Fibroblast of villous mesenchyme (primary cell): ENCODE data around the gene KCNK18. TPM values are rescaled to one million over a fixed set of nuclear protein-coding genes. Genes with fewer than 3 reads are reported as not detected.

ENCODE experiments used
- DNase-seq: peaks from one replicate; pipeline ENCODE4 v3.0.0-alpha.2; 2010; ENCODE audit warnings: low read depth
- H3K4me3 ChIP-seq: 2 replicates; pipeline ENCODE4 v1.5.1; 2011; ENCODE audit warnings: low read depth, mild to moderate bottlenecking, low read length
- CTCF ChIP-seq: IDR thresholded peaks from 2 replicates; pipeline ENCODE4 v1.5.1; 2012; ENCODE audit warnings: low read depth, mild to moderate bottlenecking, low read length; ENCODE audit not compliant: insufficient read depth
- total RNA-seq: library from RNA; depleted of rRNA; stranded (reverse); fragments of >200 nt; gene quantifications from 2 replicates; pipeline ENCODE4 v1.2.3, GENCODE V29; 2012

Gene KCNK18
- total RNA-seq, 1 donor = not detected

DNA sequence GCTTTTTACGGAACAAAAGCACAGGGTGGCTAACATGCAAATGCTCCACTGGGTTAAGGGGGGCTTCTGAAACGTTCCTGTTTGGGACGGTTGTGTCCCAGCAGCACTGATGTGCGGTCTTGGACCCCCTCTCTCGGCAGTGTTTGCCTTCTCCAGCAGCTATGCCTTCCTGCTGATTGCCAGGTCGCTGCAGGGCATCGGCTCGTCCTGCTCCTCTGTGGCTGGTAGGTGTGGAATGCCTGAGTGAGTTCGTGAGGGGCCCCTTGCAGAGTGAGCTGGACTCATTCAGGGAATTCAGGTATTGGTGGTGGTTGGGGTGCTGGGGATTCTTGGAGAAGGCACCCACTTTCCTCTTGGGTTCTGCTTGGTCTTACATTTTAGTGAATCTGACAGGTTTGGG lies 56.6 kb downstream of the KCNK18 start:
- DNase-seq = no peak

DNA sequence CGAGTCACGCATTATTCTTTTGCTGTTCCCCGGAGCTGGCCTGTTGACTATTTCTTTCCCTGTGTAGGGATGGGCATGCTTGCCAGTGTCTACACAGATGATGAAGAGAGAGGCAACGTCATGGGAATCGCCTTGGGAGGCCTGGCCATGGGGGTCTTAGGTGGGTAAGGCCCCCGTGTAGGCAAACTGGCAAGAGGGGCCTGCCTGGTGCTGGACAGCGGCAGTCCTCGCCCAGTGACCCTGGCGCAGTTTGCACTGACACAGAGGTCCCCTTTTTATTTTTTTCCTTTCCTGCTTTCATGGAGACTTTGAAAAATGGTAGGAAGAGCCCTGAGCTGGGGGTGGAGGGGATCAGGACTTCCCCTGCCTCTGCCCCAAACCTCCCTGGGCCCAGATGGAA lies 57.0 kb downstream of the KCNK18 start:
- no peak for DNase-seq
- TF ChIP-seq CTCF = no peak
- no peak overlapping the region for H3K4me3 ChIP-seq

More for the DNA sequence above, 56.6 kb downstream of the KCNK18 start:
- no peak for TF ChIP-seq CTCF
- no peak overlapping the region for H3K4me3 ChIP-seq

- H3K4me3 ChIP-seq = no peak overlapping the region
- no peak for TF ChIP-seq CTCF
- DNase-seq = no peak
Observed at GRCh38 chr10:117254774-117255735, 57.8 kb downstream of the KCNK18 start.

GRCh38 chr10:117255835-117256460 lies 58.7 kb downstream of the KCNK18 start:
- H3K4me3 ChIP-seq = no peak overlapping the region
- TF ChIP-seq CTCF = no peak

DNA sequence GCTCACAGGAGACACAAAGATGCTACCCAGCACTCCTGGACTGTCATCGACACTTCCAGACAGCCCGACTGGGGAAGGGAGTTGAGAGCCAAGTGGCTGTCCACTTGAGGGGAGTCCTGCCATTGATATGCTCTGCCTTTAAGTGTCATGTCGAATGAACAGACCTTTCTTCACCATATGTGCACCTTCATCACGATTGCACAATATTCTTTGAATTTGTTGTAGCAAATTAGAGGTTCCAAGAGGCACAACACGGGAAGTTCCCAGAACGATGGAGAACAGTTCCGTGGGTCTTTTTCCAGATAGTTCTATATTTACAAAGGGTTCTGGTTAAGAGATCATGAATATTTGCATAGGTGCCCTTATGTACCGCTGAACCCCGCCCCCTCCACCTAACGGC lies 59.6 kb downstream of the KCNK18 start:
- no peak overlapping the region for H3K4me3 ChIP-seq
- DNase-seq = no peak
- no peak for TF ChIP-seq CTCF

More at GRCh38 chr10:117255835-117256460, 58.7 kb downstream of the KCNK18 start:
- DNase-seq = no peak

- DNase-seq = no peak
- no peak for TF ChIP-seq CTCF
- no peak overlapping the region for H3K4me3 ChIP-seq
Observed at GRCh38 chr10:117257721-117258120, 60.4 kb downstream of the KCNK18 start.
